ENCODE measurements around the gene HCN1. TPM values are rescaled to one million over a fixed set of nuclear protein-coding genes. Genes with fewer than 3 reads are reported as not detected.

Gene HCN1
- total RNA-seq: 13.4 TPM

DNA sequence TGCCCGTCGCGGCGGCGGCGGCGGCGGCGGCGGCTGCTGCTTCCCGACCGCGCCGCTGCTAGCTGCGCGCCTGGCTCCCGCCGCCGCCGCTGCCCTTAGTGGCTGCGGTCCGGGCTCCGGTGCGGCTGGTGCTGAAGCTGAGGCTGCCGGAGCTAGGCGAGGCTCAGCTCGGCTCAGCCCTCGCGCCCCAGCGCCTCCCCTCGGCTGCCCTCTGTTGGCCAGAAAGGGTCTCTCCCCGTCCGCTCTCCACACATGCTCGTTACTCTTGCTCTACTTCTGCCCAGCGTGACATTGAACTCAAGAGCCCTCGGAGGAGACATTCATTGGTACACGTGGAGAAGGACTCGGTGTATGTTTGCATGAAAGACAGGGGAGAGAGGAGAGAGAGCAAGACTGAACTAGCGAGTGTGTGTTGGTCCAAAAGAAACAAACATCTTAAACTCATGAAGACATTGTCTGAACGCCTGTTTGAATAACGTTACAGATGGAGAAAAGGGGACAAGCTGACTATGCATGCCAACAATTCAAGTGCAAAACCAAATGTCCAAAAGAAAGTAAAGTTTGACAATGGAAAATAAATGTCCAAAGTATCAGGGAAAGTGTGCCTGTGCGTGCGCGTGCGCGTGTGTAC lies at the start of gene HCN1:
TSS of gene HCN1 (minus strand) at position 175 of the 631 bp plus-strand sequence.

